HCT116 (cell line): ENCODE results near the gene POC1A. TPM values are rescaled to one million over a fixed set of nuclear protein-coding genes. Genes with fewer than 3 reads are reported as not detected.

Source experiments
- ATAC-seq: fragments of 200-7000 bp; cut with Tn5 transposase; 2 replicates; pipeline ENCODE4 v1.9.1; 2020; ENCODE audit warnings: mild to moderate bottlenecking, moderate library complexity
- BruUV-seq: library from RNA; stranded (reverse); fragments of 400-500 nt; replicated peaks from 2 replicates; lab custom pipeline; 2021; lab: Mats Ljungman, UMichigan
- CTCF ChIA-PET: fragments of 300-600 bp; sonication (Branson Sonifier 250); formaldehyde crosslinking; loops from one replicate; lab custom pipeline; 2021; ENCODE audit warnings: antibody characterized with exemption; lab: Charles Lee
- POLR2A ChIA-PET: fragments of 300-600, 350-600 bp; sonication (Branson Sonifier 250); formaldehyde crosslinking; loops from one replicate; lab custom pipeline; 2021; ENCODE audit warnings: antibody characterized with exemption; lab: Charles Lee
- RAD21 ChIA-PET, 2 experiments: fragments of 300-600 bp; sonication (Branson Sonifier 250); formaldehyde crosslinking; loops; one replicate each; lab custom pipeline; 2023; ENCODE audit warnings: low total read pairs in 2 of 2; ENCODE audit not compliant: uncharacterized antibody in 2 of 2, unreplicated experiment in 2 of 2, low non-redundant PET in 1 of 2; lab: Charles Lee
- DNase-seq: peaks from one replicate; pipeline ENCODE4 v3.0.0-alpha.2; 2010; ENCODE audit warnings: low read depth, low spot score
- H2AFZ ChIP-seq: fragments of 200-600 bp; shearing (Covaris generic), sonication (generic); 2 replicates; pipeline ENCODE4 v1.6.1; 2017; ENCODE audit warnings: low read depth, mixed run types, mixed read lengths, antibody characterized with exemption, low read length; ENCODE audit not compliant: poor library complexity, severe bottlenecking
- H3K27ac ChIP-seq: 2 replicates; pipeline ENCODE4 v1.5.1; 2012; ENCODE audit warnings: low read depth, low read length
- H3K27me3 ChIP-seq: fragments of 200-600 bp; sonication (generic); 2 replicates; pipeline ENCODE4 v1.6.1; 2016; ENCODE audit warnings: mixed run types, low read length, mixed read lengths; ENCODE audit not compliant: insufficient read depth
- H3K36me3 ChIP-seq, 2 experiments: fragments of 200-500 bp in 1 of 2; fragments of 200-600 bp in 1 of 2; sonication (Bioruptor generic) in 1 of 2; sonication (generic) in 1 of 2; 2 replicates each; pipeline versions ENCODE4 v1.5.1 to v1.6.1; 2014 to 2016; ENCODE audit warnings: low read length in 2 of 2, inconsistent platforms in 1 of 2, mixed read lengths in 1 of 2, mixed run types in 1 of 2; ENCODE audit not compliant: insufficient read depth in 2 of 2, control insufficient read depth in 1 of 2
- H3K4me1 ChIP-seq, 2 experiments: fragments of 200-600 bp in 1 of 2; sonication (generic) in 1 of 2; 2 replicates each; pipeline versions ENCODE4 v1.5.1 to v1.6.1; 2012 to 2017; ENCODE audit warnings: low read length in 2 of 2, inconsistent platforms in 1 of 2, mild to moderate bottlenecking in 1 of 2, mixed read lengths in 1 of 2, mixed run types in 1 of 2, moderate library complexity in 1 of 2; ENCODE audit not compliant: insufficient read depth in 2 of 2, control insufficient read depth in 1 of 2
- H3K4me2 ChIP-seq: fragments of 200-600 bp; sonication (generic); 2 replicates; pipeline ENCODE4 v1.6.1; 2017; ENCODE audit warnings: mixed run types, low read length, mixed read lengths
- H3K4me3 ChIP-seq, 2 experiments: fragments of 200-600 bp in 1 of 2; sonication (generic) in 1 of 2; replicated peaks in 1 of 2; 2 replicates each; pipeline ENCODE4 v1.5.1; 2011 to 2016; ENCODE audit warnings: low read length in 2 of 2, control low read depth in 1 of 2, low read depth in 1 of 2, mild to moderate bottlenecking in 1 of 2, mixed read lengths in 1 of 2, mixed run types in 1 of 2
- H3K79me2 ChIP-seq: fragments of 200-600 bp; sonication (generic); 2 replicates; pipeline ENCODE4 v1.6.1; 2017; ENCODE audit warnings: mild to moderate bottlenecking, mixed run types, low read length, moderate library complexity, mixed read lengths; ENCODE audit not compliant: insufficient read depth
- H3K9ac ChIP-seq: fragments of 200-600 bp; sonication (generic); 2 replicates; pipeline ENCODE4 v1.6.1; 2016; ENCODE audit warnings: low read length, mixed read lengths
- H3K9me2 ChIP-seq: fragments of 200-600 bp; sonication (generic), shearing (Covaris generic); 2 replicates; pipeline ENCODE4 v1.6.1; 2017; ENCODE audit warnings: mixed run types, mild to moderate bottlenecking, moderate library complexity; ENCODE audit not compliant: insufficient read depth
- H3K9me3 ChIP-seq, 2 experiments: fragments of 200-500 bp in 1 of 2; fragments of 200-600 bp in 1 of 2; sonication (Bioruptor generic) in 1 of 2; sonication (generic) in 1 of 2; 2 replicates each; pipeline ENCODE4 v1.6.1; 2014 to 2017; ENCODE audit warnings: low read length in 2 of 2, mixed read lengths in 2 of 2, inconsistent platforms in 1 of 2, low read depth in 1 of 2, mild to moderate bottlenecking in 1 of 2, mixed run types in 1 of 2, moderate library complexity in 1 of 2; ENCODE audit not compliant: control insufficient read depth in 1 of 2, insufficient read depth in 1 of 2
- H4K20me1 ChIP-seq: fragments of 200-600 bp; sonication (generic), shearing (Covaris generic); 2 replicates; pipeline ENCODE4 v1.6.1; 2017; ENCODE audit warnings: mixed run types, mild to moderate bottlenecking, moderate library complexity; ENCODE audit not compliant: insufficient read depth
- EGR1 ChIP-seq: IDR thresholded peaks from 2 replicates; pipeline ENCODE4 v1.6.1; 2012; ENCODE audit warnings: low read depth
- EZH2 ChIP-seq: fragments of 200-600 bp; sonication (generic); IDR thresholded peaks from 2 replicates; pipeline ENCODE4 v1.6.1; 2017; ENCODE audit warnings: antibody characterized with exemption, mixed run types
- JUND ChIP-seq: IDR thresholded peaks from 2 replicates; pipeline ENCODE4 v1.6.1; 2012
- RAD21 ChIP-seq: IDR thresholded peaks from 2 replicates; pipeline ENCODE4 v1.6.1; 2012; ENCODE audit warnings: low read depth, mild to moderate bottlenecking
- REST ChIP-seq: IDR thresholded peaks from 2 replicates; pipeline ENCODE4 v1.6.1; 2012; ENCODE audit warnings: low read depth
- SIN3A ChIP-seq: IDR thresholded peaks from 2 replicates; pipeline ENCODE4 v1.6.1; 2012; ENCODE audit warnings: low read depth
- SRF ChIP-seq: IDR thresholded peaks from 2 replicates; pipeline ENCODE4 v1.6.1; 2012; ENCODE audit warnings: low read depth
- TCF7L2 ChIP-seq: IDR thresholded peaks from 2 replicates; pipeline ENCODE4 v1.7.0; 2011; ENCODE audit warnings: borderline replicate concordance, inconsistent platforms; ENCODE audit not compliant: insufficient read depth, insufficient read length; ENCODE audit errors: extremely low read depth
- YY1 ChIP-seq: IDR thresholded peaks from 2 replicates; pipeline ENCODE4 v1.6.1; 2011; ENCODE audit warnings: low read length, low read depth, moderate library complexity, mild to moderate bottlenecking; ENCODE audit not compliant: insufficient replicate concordance; ENCODE audit errors: extremely low read depth
- ZFX ChIP-seq: fragments of 450-650 bp; IDR thresholded peaks from 2 replicates; pipeline ENCODE4 v1.6.1; 2017
- ZNF274 ChIP-seq: fragments of 200-500 bp; sonication (Bioruptor generic); IDR thresholded peaks from 2 replicates; pipeline ENCODE4 v1.6.1; 2014; ENCODE audit warnings: mild to moderate bottlenecking, low read depth, low read length, inconsistent platforms
- intact Hi-C: fragments of 100-400 bp; cut with micrococcal nuclease; formaldehyde crosslinking; loops from 2 replicates; pipeline ENCODE4 v1.10.0; 2022
- total RNA-seq: library from RNA; stranded (reverse); gene quantifications from one replicate; pipeline ENCODE4 v1.2.1, GENCODE V29; 2021; ENCODE audit not compliant: unreplicated experiment
- TF ChIP-seq, protein P1 (sequence below): IDR thresholded peaks from 2 replicates; pipeline ENCODE4 v1.6.1; 2011; ENCODE audit warnings: mild to moderate bottlenecking, low read length, moderate library complexity; ENCODE audit not compliant: insufficient replicate concordance; ENCODE audit errors: extremely low read depth
- TF ChIP-seq, protein P2 (sequence below): IDR thresholded peaks from 2 replicates; pipeline ENCODE4 v1.6.1; 2012

POC1A gene
- total RNA-seq, 1 experiment from 2014 or later, result 34.0 TPM

DNA sequence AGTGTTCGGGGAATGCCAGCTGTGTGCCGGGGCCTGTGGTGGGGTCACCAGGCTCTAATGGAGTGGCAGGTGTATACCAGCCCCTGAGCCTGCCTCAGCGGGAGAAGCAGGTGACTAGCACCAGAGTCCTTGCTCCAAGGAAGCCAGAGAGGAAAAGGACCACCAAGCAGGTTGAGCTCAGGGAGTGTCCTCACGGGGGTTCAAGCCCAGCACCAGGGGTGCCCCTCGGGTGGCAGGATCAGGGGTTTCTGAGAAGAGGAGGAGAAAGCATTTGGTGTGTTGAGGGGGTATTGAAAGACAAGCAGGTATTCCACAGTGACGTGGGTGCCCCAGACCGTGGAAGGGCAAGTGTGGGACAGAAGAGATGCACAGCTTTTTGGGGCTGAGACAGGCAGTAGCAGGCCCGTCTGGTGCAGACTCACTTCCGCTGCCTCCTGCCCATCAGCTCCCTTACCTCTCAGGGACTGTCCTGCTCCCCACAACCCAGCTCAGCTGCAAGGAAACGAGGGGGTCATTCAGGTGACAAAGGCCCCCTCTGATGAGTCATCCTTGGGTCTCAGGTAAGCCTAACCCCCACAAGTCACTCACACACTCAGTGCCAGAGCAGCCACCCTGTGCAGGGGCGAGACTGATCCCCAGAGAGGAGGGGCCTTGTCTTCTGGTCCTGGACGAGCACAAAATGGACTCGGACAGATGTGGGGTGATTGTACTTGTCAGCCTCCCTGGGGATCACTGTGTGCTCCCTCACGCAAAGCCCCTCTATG is 21.4 kb upstream of the POC1A start:
- DNase-seq, result no peak
- peaks cover 6 to 15% of the 10 kb centered on the region in 2 experiments; a peak in 3 of 4 replicates for H3K4me1 ChIP-seq
- TF ChIP-seq RAD21 (no peak), SRF (no peak), JUND (no peak), TCF7L2 (no peak), EZH2 (no peak), REST (no peak), ZFX (no peak), SIN3A (no peak), YY1 (no peak), EGR1 (no peak), ZNF274 (no peak)
- TF ChIP-seq, protein P1, sequence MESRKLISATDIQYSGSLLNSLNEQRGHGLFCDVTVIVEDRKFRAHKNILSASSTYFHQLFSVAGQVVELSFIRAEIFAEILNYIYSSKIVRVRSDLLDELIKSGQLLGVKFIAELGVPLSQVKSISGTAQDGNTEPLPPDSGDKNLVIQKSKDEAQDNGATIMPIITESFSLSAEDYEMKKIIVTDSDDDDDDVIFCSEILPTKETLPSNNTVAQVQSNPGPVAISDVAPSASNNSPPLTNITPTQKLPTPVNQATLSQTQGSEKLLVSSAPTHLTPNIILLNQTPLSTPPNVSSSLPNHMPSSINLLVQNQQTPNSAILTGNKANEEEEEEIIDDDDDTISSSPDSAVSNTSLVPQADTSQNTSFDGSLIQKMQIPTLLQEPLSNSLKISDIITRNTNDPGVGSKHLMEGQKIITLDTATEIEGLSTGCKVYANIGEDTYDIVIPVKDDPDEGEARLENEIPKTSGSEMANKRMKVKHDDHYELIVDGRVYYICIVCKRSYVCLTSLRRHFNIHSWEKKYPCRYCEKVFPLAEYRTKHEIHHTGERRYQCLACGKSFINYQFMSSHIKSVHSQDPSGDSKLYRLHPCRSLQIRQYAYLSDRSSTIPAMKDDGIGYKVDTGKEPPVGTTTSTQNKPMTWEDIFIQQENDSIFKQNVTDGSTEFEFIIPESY, result no peak
- TF ChIP-seq, protein P2, sequence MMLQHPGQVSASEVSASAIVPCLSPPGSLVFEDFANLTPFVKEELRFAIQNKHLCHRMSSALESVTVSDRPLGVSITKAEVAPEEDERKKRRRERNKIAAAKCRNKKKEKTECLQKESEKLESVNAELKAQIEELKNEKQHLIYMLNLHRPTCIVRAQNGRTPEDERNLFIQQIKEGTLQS, result no peak

More for the DNA sequence above, 21.4 kb upstream of the POC1A start:
- ChIA-PET POLR2A (no interaction called here), CTCF (no interaction called here), RAD21 (no interaction called here)
- Histone ChIP-seq H3K9me2 (no peaks in the 10 kb centered on the region), H3K27ac (no peak overlapping the region), H4K20me1 (no peaks in the 10 kb centered on the region), H3K9me3 (no peaks in the 10 kb centered on the region), H3K4me3 (no peak overlapping the region), H3K9ac (no peak overlapping the region), H3K79me2 (no peaks in the 10 kb centered on the region), H3K36me3 (no peaks in the 10 kb centered on the region), H3K4me2 (no peak overlapping the region), H2AFZ (no peak overlapping the region), H3K27me3 (no peaks in the 10 kb centered on the region)
- no TSS peak for BruUV-seq
- intact Hi-C loops, result no loop called here
- no peak for ATAC-seq
